Cardiac fibroblast (primary cell): ENCODE data around the gene SUN1.

Experiments
- DNase-seq, 2 donors: peaks; one replicate each; pipeline versions ENCODE4 v3.0.0 to v3.0.0-alpha.2; 2010; ENCODE audit warnings: low read depth in 2 of 2
- H3K4me3 ChIP-seq, 2 donors: replicated peaks in 1 of 2; 1 replicate in 1 of 2; 2 replicates in 1 of 2; pipeline ENCODE4 v1.5.1; 2011; ENCODE audit warnings: low read depth in 2 of 2, low read length in 2 of 2, mild to moderate bottlenecking in 2 of 2, moderate library complexity in 1 of 2
- TF ChIP-seq, protein P1 (sequence below): IDR thresholded peaks from one replicate; pipeline ENCODE4 v1.5.1; 2011; ENCODE audit warnings: low read depth, mild to moderate bottlenecking, low read length, inconsistent platforms

The SUN1 gene

DNA sequence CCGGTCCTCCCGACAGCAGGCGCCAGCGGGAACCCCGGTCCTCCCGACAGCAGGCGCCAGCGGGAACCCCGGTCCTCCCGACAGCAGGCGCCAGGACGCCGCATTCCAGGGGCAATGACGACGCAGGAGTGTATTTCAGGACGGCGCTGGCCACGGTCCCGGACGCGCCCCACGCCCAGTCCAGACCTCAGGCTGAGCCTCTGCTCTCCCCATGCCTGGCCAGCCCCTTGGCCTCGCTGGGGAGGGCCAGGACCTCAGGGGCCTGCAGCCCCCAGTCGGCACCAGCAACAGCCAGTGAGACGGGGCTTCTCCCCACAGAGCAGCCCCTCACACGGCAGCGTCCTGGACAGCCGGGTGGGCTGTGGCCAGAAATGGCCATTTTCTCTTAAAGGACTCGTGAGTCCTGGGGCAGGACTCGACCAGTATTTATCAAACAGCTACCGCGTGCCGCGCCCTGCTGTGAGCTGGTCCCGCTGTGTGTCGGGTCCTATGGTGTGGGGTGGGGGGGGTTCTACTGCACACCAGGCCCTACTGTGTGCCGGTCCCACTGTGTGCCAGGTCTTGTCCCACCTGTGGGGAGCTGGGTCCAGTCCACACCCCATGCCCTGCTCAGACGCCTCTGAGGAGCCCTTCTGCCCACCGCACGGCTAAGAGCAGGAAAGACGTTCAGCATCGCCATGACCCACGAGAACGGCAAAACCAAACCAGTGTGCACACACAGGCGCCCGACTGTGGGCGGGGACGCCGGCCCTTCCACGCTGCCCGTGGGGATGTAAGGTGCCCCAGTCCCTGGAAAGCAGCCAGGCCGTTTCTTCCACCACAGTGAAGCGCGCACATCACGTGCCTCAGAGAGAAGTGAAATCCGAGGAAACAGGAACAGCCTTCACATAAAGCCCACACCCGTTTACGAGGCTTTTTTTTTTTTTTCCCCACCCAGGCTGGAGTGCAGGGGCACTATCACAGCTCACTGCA is 77.4 kb downstream of the SUN1 start:
- peak overlapping the region; percentile 25 to 34 for H3K4me3 ChIP-seq
- DNase-seq: peak; percentile 54 to 60

DNA sequence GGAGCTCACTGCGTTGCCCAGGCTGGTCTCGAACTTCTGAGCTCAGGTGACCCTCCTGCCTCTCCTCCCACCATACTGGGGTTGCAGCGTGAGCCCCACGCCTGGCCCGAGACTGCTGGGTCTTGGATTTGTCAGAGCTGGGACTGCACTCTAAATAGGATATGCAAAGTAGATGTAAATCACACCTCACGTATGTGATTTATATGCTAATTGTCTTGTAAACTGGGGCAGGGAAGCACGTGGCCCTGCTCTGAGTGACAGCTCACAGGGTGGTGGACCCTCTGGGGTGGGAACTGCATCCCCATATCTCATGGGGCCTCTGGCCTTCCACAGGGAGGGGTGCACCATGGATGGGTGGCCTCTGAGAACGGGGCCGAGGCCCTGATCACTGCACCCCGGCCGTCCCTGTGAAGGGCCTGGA is 78.2 kb downstream of the SUN1 start:
- no peak for DNase-seq
- TF ChIP-seq, protein P1, sequence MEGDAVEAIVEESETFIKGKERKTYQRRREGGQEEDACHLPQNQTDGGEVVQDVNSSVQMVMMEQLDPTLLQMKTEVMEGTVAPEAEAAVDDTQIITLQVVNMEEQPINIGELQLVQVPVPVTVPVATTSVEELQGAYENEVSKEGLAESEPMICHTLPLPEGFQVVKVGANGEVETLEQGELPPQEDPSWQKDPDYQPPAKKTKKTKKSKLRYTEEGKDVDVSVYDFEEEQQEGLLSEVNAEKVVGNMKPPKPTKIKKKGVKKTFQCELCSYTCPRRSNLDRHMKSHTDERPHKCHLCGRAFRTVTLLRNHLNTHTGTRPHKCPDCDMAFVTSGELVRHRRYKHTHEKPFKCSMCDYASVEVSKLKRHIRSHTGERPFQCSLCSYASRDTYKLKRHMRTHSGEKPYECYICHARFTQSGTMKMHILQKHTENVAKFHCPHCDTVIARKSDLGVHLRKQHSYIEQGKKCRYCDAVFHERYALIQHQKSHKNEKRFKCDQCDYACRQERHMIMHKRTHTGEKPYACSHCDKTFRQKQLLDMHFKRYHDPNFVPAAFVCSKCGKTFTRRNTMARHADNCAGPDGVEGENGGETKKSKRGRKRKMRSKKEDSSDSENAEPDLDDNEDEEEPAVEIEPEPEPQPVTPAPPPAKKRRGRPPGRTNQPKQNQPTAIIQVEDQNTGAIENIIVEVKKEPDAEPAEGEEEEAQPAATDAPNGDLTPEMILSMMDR: no peak
- no peak overlapping the region for H3K4me3 ChIP-seq

More for the DNA sequence above, 77.4 kb downstream of the SUN1 start:
- TF ChIP-seq, protein P1: no peak

DNA sequence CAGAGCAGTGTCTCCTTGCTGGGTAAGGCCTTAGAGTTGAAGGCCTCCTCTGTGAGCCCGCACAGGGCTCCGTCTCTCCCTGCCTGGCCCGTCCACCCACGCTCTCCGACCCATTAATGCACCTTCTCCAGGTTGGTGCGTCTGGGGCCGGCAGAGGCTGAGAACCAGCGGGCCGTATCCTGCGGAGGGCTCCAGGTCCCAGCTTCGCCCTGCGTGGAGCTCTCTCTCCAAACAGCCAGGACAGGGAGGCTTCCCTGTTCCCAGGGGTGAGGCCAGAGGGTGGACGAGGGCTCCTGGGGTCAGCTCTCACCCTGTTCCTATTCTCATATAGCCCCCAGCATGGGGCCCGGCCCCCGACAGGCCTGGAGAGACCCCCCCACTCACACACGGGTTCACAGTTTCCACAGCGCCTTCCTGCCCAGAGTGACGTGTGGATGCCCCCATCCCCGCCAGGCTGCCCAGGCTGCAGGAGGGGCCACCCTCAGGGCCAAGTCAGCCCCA is 78.7 kb downstream of the SUN1 start:
- TF ChIP-seq, protein P1: no peak
- DNase-seq: no peak
- H3K4me3 ChIP-seq: no peak overlapping the region

DNA sequence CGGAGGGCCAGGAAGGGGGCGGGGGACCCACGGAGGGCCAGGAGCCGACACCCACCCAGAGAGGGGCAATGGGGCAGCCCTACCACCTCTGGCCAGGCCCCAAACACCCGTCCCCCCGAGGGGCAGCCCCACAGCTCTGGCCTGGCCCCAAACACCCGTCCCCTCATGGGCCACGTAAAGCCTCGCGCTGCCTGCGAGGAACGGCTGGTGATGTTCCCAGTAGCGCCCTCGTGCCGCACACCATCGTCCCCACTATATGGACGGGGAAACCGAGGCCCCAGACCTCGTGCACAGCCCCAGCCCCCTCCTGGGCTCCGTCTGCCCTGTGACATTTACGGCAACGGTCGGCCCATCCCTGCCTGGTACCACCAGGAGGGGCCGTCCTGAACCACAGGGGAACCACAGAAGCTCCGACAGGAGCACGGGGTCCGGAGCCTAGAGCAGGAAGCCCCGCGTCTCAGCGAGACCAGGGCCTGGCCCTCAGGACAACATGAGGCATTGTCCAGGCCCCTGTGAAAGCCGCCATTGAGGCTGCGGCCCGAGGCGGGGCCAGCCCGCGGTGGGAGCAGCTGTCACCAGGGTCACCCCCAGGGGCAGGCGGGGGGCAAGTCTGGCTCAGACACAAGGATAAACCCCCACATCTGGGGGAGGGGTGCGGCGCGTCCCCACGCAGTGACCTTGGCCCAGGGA is 79.7 kb downstream of the SUN1 start:
- TF ChIP-seq, protein P1: no peak
- DNase-seq: no peak
- H3K4me3 ChIP-seq: no peak overlapping the region

DNA sequence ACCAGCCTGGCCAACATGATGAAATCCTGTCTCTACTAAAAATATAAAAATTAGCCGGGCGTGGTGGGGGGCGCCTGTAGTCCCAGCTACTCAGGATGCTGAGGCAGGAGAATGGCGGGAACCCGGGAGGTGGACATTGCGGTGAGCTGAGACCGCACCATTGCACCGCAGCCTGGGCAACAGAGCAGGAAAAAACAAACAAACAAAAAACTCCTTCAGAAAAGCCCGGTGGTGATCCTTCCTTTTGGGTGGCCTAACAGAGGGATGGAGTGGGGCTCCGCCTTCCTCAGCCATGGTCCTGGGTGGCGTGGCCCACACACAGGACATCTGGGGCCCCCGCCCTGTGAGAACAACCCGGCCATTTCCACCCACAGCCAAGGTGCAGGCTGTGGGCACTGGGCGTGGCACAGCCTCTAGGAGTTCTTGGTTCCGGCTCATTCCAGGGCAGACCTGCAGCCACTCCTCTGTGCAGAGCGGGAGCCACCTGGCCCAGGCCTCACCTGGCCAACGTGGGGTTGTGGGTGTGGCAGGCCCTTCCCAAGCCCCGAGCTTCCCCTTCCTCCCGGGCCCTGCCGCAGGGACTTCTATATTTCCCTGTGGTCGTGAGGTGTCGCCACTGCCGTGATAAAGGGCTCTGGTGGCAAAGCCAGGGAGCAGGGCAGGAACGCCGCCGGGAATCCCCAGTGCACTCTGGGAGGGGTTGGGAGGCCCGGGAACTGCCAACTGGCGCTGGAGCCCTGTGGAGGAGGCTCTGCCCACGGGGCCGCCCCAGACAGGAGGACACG is 81.7 kb downstream of the SUN1 start:
- TF ChIP-seq, protein P1: no peak
- H3K4me3 ChIP-seq: no peak overlapping the region
- no peak for DNase-seq

DNA sequence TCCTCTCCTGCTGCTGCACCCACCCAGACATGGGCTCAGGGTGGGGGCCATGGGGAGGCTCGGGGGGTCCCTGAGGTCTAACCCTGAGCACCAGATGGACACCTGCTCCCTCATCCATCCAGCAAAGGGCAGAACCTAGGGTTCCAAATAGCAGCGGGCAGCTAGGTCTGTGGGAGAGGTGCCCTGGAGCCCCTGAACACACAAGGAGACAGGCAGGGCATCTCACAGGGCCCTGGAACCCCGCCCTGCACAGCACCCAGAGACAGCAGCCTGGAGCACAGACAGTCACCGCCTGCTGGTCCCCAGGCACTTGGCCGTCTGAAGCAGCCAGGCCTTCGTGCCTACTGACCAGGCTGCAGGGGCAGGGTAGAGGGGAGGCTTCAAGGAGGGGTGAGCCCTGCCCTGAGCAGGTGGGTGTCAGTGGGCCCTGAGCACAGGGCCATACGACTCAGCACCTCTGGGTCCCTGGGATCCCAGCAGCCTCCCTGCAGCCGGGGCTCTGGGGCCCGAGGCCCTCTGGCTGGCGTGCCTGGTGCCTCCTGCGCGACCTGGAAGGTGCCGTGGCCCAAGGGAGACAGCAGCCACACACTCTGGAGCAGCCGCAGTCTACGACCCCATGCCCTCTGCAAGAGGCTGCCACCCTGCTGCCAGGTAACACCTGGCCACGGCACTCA is 82.4 kb downstream of the SUN1 start:
- TF ChIP-seq, protein P1: no peak
- no peak overlapping the region for H3K4me3 ChIP-seq
- no peak for DNase-seq
